Forelimb muscle (tissue), 1 donor: ENCODE data around the gene HSD17B12. TPM values are rescaled to one million over a fixed set of nuclear protein-coding genes. Genes with fewer than 3 reads are reported as not detected.

Source experiments
- DNase-seq: peaks from one replicate; pipeline ENCODE4 v3.0.0-alpha.2; 2013; ENCODE audit warnings: low read depth
- polyA plus RNA-seq: library from polyadenylated mRNA; unstranded; fragments of 120-200 nt; gene quantifications from one replicate; pipeline ENCODE4 v1.2.1, GENCODE V29; 2013; ENCODE audit not compliant: insufficient read length

Gene HSD17B12
- polyA plus RNA-seq, 1 donor, result 33.6 TPM

GRCh38 chr11:43687120-43687791 is 6.7 kb downstream of the HSD17B12 start:
- DNase-seq, result no peak

- no peak for DNase-seq
Observed at GRCh38 chr11:43688394-43688793, 7.9 kb downstream of the HSD17B12 start.

- no peak for DNase-seq
Observed at GRCh38 chr11:43689167-43689566, 8.6 kb downstream of the HSD17B12 start.

- no peak for DNase-seq
Observed at GRCh38 chr11:43690929-43691725, 10.6 kb downstream of the HSD17B12 start.

GRCh38 chr11:43691806-43692205 is 11.3 kb downstream of the HSD17B12 start:
- no peak for DNase-seq

- no peak for DNase-seq
Observed at GRCh38 chr11:43693069-43693468, 12.5 kb downstream of the HSD17B12 start.

- no peak for DNase-seq
Observed at GRCh38 chr11:43693731-43694130, 13.2 kb downstream of the HSD17B12 start.

GRCh38 chr11:43694477-43694876 is 13.9 kb downstream of the HSD17B12 start:
- no peak for DNase-seq

GRCh38 chr11:43697679-43698078 is 17.1 kb downstream of the HSD17B12 start:
- no peak for DNase-seq

GRCh38 chr11:43699870-43700269 is 19.3 kb downstream of the HSD17B12 start:
- DNase-seq, result no peak

- DNase-seq, result no peak
Observed at GRCh38 chr11:43706631-43707030, 26.1 kb downstream of the HSD17B12 start.

GRCh38 chr11:43708776-43709175 is 28.2 kb downstream of the HSD17B12 start:
- no peak for DNase-seq

GRCh38 chr11:43709689-43710088 is 29.2 kb downstream of the HSD17B12 start:
- no peak for DNase-seq

- no peak for DNase-seq
Observed at GRCh38 chr11:43712676-43713075, 32.1 kb downstream of the HSD17B12 start.

GRCh38 chr11:43718373-43718772 is 37.8 kb downstream of the HSD17B12 start:
- DNase-seq, result no peak

GRCh38 chr11:43723617-43724016 is 43.1 kb downstream of the HSD17B12 start:
- no peak for DNase-seq

GRCh38 chr11:43732225-43732624 is 51.7 kb downstream of the HSD17B12 start:
- DNase-seq, result no peak

GRCh38 chr11:43734256-43734655 is 53.7 kb downstream of the HSD17B12 start:
- no peak for DNase-seq

GRCh38 chr11:43735115-43735514 is 54.6 kb downstream of the HSD17B12 start:
- no peak for DNase-seq

- DNase-seq, result no peak
Observed at GRCh38 chr11:43735961-43736360, 55.4 kb downstream of the HSD17B12 start.

GRCh38 chr11:43736502-43737200 is 56.1 kb downstream of the HSD17B12 start:
- no peak for DNase-seq

GRCh38 chr11:43737201-43737590 is 56.7 kb downstream of the HSD17B12 start:
- DNase-seq, result no peak
